ENCODE results near the gene LTBP1.

- TF ChIP-seq, protein P1, sequence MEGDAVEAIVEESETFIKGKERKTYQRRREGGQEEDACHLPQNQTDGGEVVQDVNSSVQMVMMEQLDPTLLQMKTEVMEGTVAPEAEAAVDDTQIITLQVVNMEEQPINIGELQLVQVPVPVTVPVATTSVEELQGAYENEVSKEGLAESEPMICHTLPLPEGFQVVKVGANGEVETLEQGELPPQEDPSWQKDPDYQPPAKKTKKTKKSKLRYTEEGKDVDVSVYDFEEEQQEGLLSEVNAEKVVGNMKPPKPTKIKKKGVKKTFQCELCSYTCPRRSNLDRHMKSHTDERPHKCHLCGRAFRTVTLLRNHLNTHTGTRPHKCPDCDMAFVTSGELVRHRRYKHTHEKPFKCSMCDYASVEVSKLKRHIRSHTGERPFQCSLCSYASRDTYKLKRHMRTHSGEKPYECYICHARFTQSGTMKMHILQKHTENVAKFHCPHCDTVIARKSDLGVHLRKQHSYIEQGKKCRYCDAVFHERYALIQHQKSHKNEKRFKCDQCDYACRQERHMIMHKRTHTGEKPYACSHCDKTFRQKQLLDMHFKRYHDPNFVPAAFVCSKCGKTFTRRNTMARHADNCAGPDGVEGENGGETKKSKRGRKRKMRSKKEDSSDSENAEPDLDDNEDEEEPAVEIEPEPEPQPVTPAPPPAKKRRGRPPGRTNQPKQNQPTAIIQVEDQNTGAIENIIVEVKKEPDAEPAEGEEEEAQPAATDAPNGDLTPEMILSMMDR (IDR thresholded peaks at IDR 0.05) = no peak
- no peak for TF ChIP-seq POLR2AphosphoS5 (IDR thresholded peaks at IDR 0.05)
These were observed 343.2 kb downstream of the LTBP1 start for GRCh38 chr2:33289961-33290360.
